HFF-Myc (cell line): ENCODE results near the gene ESM1.
"Not testable (repeated sequence)": the region's sequence is repeated elsewhere in the genome, so short reads cannot be mapped to it uniquely, and the experiment has no call there.

Experiments
- DNase-seq: peaks from one replicate; pipeline ENCODE4 v3.0.0-alpha.2; 2011; ENCODE audit warnings: low read depth; ENCODE audit errors: extremely low read depth
- H3K4me3 ChIP-seq: replicated peaks from 2 replicates; pipeline ENCODE4 v1.5.1; 2011; ENCODE audit warnings: low read depth, mild to moderate bottlenecking, control low read depth, low read length
- TF ChIP-seq, protein P1 (sequence below): IDR thresholded peaks from 2 replicates; pipeline ENCODE4 v1.5.1; 2012; ENCODE audit warnings: mild to moderate bottlenecking, low read depth, low read length, control low read depth; ENCODE audit errors: missing control alignments

Gene ESM1

GRCh38 chr5:55022450-55022849 lies 37.1 kb upstream of the ESM1 start:
- no peak overlapping the region for H3K4me3 ChIP-seq
- TF ChIP-seq, protein P1, sequence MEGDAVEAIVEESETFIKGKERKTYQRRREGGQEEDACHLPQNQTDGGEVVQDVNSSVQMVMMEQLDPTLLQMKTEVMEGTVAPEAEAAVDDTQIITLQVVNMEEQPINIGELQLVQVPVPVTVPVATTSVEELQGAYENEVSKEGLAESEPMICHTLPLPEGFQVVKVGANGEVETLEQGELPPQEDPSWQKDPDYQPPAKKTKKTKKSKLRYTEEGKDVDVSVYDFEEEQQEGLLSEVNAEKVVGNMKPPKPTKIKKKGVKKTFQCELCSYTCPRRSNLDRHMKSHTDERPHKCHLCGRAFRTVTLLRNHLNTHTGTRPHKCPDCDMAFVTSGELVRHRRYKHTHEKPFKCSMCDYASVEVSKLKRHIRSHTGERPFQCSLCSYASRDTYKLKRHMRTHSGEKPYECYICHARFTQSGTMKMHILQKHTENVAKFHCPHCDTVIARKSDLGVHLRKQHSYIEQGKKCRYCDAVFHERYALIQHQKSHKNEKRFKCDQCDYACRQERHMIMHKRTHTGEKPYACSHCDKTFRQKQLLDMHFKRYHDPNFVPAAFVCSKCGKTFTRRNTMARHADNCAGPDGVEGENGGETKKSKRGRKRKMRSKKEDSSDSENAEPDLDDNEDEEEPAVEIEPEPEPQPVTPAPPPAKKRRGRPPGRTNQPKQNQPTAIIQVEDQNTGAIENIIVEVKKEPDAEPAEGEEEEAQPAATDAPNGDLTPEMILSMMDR = no peak
- no peak for DNase-seq

- TF ChIP-seq, protein P1 = no peak
- no peak overlapping the region for H3K4me3 ChIP-seq
- no peak for DNase-seq
Measured at GRCh38 chr5:55021821-55022220, 36.4 kb upstream of the ESM1 start.

DNA sequence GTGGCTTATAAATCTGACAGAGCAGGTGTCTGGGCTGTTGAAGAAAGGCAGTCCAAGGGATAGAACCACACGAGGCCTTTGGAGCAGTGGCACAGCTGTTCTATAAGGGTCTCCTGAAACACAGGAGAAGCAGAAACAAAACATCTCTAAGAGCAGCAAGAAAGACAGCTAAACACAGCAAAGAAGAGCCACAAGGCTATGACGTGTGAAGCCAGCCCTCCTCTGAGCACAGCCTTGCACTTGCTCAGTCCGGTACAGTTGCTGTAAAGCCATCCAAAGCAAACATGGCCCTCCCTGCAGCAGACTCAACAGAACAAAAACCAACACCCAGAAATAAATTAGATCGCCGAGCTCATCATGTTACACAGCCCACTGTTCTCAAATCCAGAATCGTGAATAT lies 36.0 kb upstream of the ESM1 start:
- H3K4me3 ChIP-seq = no peak overlapping the region
- no peak for DNase-seq
- TF ChIP-seq, protein P1 = no peak

DNA sequence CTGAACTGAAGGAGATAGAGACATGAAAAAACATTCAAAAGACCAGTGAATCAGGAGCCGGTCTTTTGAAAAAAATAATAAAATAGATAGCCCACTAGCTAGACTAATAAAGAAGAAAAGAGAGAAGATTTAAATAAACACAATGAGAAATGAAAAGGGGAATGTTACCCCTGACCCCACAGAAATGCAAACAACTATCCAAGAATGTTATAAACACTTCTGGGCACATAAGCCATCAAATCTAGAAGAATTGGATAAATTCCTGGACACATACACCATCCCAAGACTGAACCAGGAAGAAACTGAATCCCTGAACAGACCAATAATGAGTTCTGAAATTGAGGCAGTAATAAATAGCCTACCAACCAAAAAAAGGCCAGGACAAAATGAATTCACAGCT lies 24.8 kb upstream of the ESM1 start:
- not testable (repeated sequence) for H3K4me3 ChIP-seq, DNase-seq

GRCh38 chr5:55004729-55005128 lies 19.3 kb upstream of the ESM1 start:
- no peak overlapping the region for H3K4me3 ChIP-seq
- DNase-seq = no peak
- TF ChIP-seq, protein P1 = no peak

DNA sequence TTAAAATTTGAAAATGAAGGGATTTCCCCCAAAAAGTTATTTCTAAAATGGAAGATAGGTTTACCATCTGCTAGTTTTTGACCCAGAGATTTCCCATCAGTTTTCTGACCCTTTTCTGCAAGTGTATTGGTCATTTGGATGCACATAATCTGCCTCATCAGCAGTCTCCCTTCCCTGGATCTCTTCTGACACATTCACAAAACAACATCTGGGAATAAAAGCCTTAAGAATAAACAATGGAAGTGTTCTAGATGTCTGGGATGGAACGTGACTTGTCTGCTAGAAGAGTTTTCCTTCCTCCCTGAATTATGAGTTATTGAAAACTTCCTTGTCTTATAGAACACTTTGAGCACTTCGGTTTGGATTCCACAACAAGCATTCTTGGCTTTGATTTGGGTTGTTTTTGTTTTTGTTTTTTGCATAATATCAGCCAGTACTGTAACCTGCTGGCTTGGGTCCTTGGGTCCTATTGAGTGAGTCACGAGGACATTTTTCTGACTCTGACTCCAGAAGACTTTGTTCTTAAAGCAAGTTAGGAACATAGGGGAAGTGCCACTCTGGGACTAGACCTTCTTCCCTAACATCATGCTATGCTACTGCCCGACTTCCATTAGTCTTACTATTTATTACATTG lies 18.2 kb upstream of the ESM1 start:
- TF ChIP-seq, protein P1 = no peak
- no peak for DNase-seq
- H3K4me3 ChIP-seq = no peak overlapping the region

DNA sequence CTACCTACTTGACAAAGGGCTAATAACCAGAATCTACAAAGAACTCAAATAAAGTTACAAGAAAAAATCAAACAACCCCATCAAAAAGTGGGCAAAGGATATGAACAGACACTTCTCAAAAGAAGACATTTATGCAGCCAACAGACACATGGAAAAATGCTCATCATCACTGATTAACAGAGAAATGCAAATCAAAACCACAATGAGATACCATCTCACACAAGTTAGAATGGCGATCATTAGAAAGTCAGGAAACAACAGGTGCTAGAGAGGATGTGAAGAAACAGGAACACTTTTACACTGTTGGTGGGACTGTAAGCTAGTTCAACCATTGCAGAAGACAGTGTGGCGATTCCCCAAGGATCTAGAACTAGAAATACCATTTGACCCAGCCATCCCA lies 16.8 kb upstream of the ESM1 start:
- not testable (repeated sequence) for H3K4me3 ChIP-seq, DNase-seq

DNA sequence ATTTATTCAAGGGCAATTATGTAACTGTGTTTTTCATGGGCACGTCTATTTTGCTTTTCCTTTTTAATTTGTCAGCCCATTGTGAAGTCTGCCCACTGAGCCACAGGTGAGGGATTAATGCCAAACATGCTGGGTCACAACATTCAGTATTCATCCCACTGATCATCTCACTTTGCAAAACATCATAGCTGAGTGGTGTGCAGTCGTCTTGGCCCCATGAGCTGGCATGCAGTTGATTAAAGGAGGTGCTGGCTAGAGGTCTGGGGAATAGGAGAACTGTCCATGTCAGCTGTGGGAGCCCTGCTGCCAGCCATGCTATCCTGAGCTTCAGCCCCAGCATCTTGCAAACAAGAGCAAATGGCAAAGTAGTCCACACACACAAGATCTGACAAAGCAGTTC lies 11.7 kb upstream of the ESM1 start:
- H3K4me3 ChIP-seq = no peak overlapping the region
- DNase-seq = no peak
- TF ChIP-seq, protein P1 = no peak
